IMR-90 (cell line): ENCODE measurements around the gene ICAM2. TPM values are rescaled to one million over a fixed set of nuclear protein-coding genes. Genes with fewer than 3 reads are reported as not detected.

Experiments used
- ATAC-seq: fragments of 200-7000 bp; cut with Tn5 transposase; 2 replicates; pipeline ENCODE4 v1.9.1; 2020; ENCODE audit warnings: low read depth, mild to moderate bottlenecking, moderate library complexity
- BruUV-seq: library from RNA; stranded (reverse); fragments of 400-500 nt; replicated peaks from 2 replicates; lab custom pipeline; 2021; lab: Mats Ljungman, UMichigan
- CTCF ChIA-PET: fragments of 300-600 bp; formaldehyde crosslinking; extraction: SDS; loops from one replicate; lab custom pipeline; 2021; ENCODE audit warnings: antibody characterized with exemption; lab: Yijun Ruan, JAX
- POLR2A ChIA-PET: fragments of 300-600 bp; sonication (Branson Sonifier 250); formaldehyde crosslinking; loops from one replicate; lab custom pipeline; 2022; ENCODE audit warnings: antibody characterized with exemption; ENCODE audit not compliant: unreplicated experiment; lab: Charles Lee
- DNase-seq: peaks from one replicate; pipeline ENCODE4 v3.0.0; 2013
- H2AFZ ChIP-seq: replicated peaks from 2 replicates; pipeline ENCODE3; 2013; ENCODE audit warnings: low read length, mild to moderate bottlenecking; ENCODE audit not compliant: poor library complexity
- H2AK5ac ChIP-seq: 2 replicates; pipeline ENCODE4 v1.6.1; 2013; ENCODE audit warnings: low read depth, low read length, inconsistent platforms
- H2AK9ac ChIP-seq: replicated peaks from 2 replicates; pipeline ENCODE3; 2013; ENCODE audit warnings: mild to moderate bottlenecking, low read depth, low read length, moderate library complexity; ENCODE audit not compliant: poor library complexity
- H2BK120ac ChIP-seq: 2 replicates; pipeline ENCODE4 v1.6.1; 2013; ENCODE audit warnings: low read depth, low read length, inconsistent platforms
- H2BK15ac ChIP-seq: 3 replicates; pipeline ENCODE4 v1.6.1; 2013; ENCODE audit warnings: low read depth, low read length, inconsistent platforms
- H2BK20ac ChIP-seq: 2 replicates; pipeline ENCODE4 v1.6.1; 2013; ENCODE audit warnings: low read depth, mild to moderate bottlenecking, inconsistent platforms, low read length, moderate library complexity
- H2BK5ac ChIP-seq: 2 replicates; pipeline ENCODE4 v1.6.1; 2013; ENCODE audit warnings: mild to moderate bottlenecking, low read depth, low read length, inconsistent platforms; ENCODE audit not compliant: poor library complexity, severe bottlenecking
- H3K14ac ChIP-seq: replicated peaks from 2 replicates; pipeline ENCODE4 v1.6.1; 2013; ENCODE audit warnings: low read depth, low read length, inconsistent platforms
- H3K18ac ChIP-seq: 2 replicates; pipeline ENCODE4 v1.6.1; 2013; ENCODE audit warnings: low read depth, low read length, control low read depth
- H3K23ac ChIP-seq: 2 replicates; pipeline ENCODE4 v1.6.1; 2013; ENCODE audit warnings: low read depth, low read length, inconsistent platforms
- H3K27ac ChIP-seq: 2 replicates; pipeline ENCODE4 v1.5.1; 2013; ENCODE audit warnings: mild to moderate bottlenecking, control low read depth, low read length; ENCODE audit not compliant: insufficient read depth
- H3K27me3 ChIP-seq: 2 replicates; pipeline ENCODE4 v1.6.1; 2013; ENCODE audit warnings: low read length; ENCODE audit not compliant: control insufficient read depth, insufficient read depth
- H3K36me3 ChIP-seq: 2 replicates; pipeline ENCODE4 v1.6.1; 2013; ENCODE audit warnings: low read length, mixed read lengths; ENCODE audit not compliant: control insufficient read depth, insufficient read depth
- H3K4ac ChIP-seq: 2 replicates; pipeline ENCODE4 v1.6.1; 2013; ENCODE audit warnings: low read depth, low read length, inconsistent platforms
- H3K4me1 ChIP-seq: 2 replicates; pipeline ENCODE4 v1.6.1; 2013; ENCODE audit warnings: low read length, mixed read lengths; ENCODE audit not compliant: control insufficient read depth, insufficient read depth
- H3K4me2 ChIP-seq: 2 replicates; pipeline ENCODE4 v1.6.1; 2013; ENCODE audit warnings: low read depth, mild to moderate bottlenecking, control low read depth, low read length, moderate library complexity
- H3K4me3 ChIP-seq: 2 replicates; pipeline ENCODE4 v1.5.1; 2013; ENCODE audit warnings: low read depth, mild to moderate bottlenecking, control low read depth, low read length, moderate library complexity; ENCODE audit not compliant: insufficient read depth
- H3K56ac ChIP-seq: 2 replicates; pipeline ENCODE4 v1.6.1; 2013; ENCODE audit warnings: low read length, inconsistent platforms; ENCODE audit not compliant: insufficient read depth; ENCODE audit errors: extremely low read depth
- H3K79me1 ChIP-seq, 2 experiments: 2 replicates each; pipeline ENCODE4 v1.6.1; 2013; ENCODE audit warnings: low read length in 2 of 2, inconsistent platforms in 1 of 2, low read depth in 1 of 2
- H3K9ac ChIP-seq: 2 replicates; pipeline ENCODE4 v1.6.1; 2013; ENCODE audit warnings: low read depth, low read length, control low read depth
- H3K9me1 ChIP-seq: 2 replicates; pipeline ENCODE4 v1.6.1; 2013; ENCODE audit warnings: low read length, inconsistent platforms; ENCODE audit not compliant: insufficient read depth
- H3K9me3 ChIP-seq: 2 replicates; pipeline ENCODE4 v1.6.1; 2013; ENCODE audit warnings: low read length; ENCODE audit not compliant: control insufficient read depth, insufficient read depth
- H4K20me1 ChIP-seq: 2 replicates; pipeline ENCODE4 v1.6.1; 2013; ENCODE audit warnings: low read length, inconsistent platforms; ENCODE audit not compliant: insufficient read depth
- H4K5ac ChIP-seq: 2 replicates; pipeline ENCODE4 v1.6.1; 2013; ENCODE audit warnings: mild to moderate bottlenecking, low read depth, low read length, control low read depth
- H4K8ac ChIP-seq, 2 experiments: 2 replicates each; pipeline ENCODE4 v1.6.1; 2013; ENCODE audit warnings: low read depth in 2 of 2, low read length in 2 of 2, control low read depth in 1 of 2, inconsistent platforms in 1 of 2
- H4K91ac ChIP-seq: 2 replicates; pipeline ENCODE4 v1.6.1; 2013; ENCODE audit warnings: low read depth, low read length, inconsistent platforms; ENCODE audit not compliant: insufficient read depth
- BHLHE40 ChIP-seq: fragments of 150-350 bp; IDR thresholded peaks from 2 replicates; pipeline ENCODE4 v1.6.1; 2016; ENCODE audit warnings: mild to moderate bottlenecking, low read depth, low read length
- CEBPB ChIP-seq: IDR thresholded peaks from 2 replicates; pipeline ENCODE4 v1.6.1; 2012; ENCODE audit warnings: low read depth, low read length, improper control_type of control experiment
- CTCF ChIP-seq: conservative IDR thresholded peaks from 2 replicates; pipeline ENCODE4 v1.5.1; 2012; ENCODE audit warnings: mild to moderate bottlenecking, low read depth, low read length, improper control_type of control experiment
- ELK1 ChIP-seq: fragments of 150-350 bp; IDR thresholded peaks from 2 replicates; pipeline ENCODE4 v1.6.1; 2016; ENCODE audit warnings: low read depth, mild to moderate bottlenecking, low read length, moderate library complexity, borderline replicate concordance
- FOS ChIP-seq: fragments of 150-350 bp; IDR thresholded peaks from 2 replicates; pipeline ENCODE4 v1.6.1; 2016; ENCODE audit warnings: low read depth, low read length
- MAFK ChIP-seq: IDR thresholded peaks from 2 replicates; pipeline ENCODE4 v1.6.1; 2012; ENCODE audit warnings: low read depth, low read length, improper control_type of control experiment
- MAZ ChIP-seq: IDR thresholded peaks from 2 replicates; pipeline ENCODE4 v1.6.1; 2012; ENCODE audit warnings: low read depth, mild to moderate bottlenecking, low read length, improper control_type of control experiment, moderate library complexity, borderline replicate concordance
- MXI1 ChIP-seq: IDR thresholded peaks from 2 replicates; pipeline ENCODE4 v1.6.1; 2012; ENCODE audit warnings: low read depth, mild to moderate bottlenecking, low read length, moderate library complexity, borderline replicate concordance
- POLR2A ChIP-seq: IDR thresholded peaks from 2 replicates; pipeline ENCODE4 v1.6.1; 2012; ENCODE audit warnings: mild to moderate bottlenecking, low read depth, low read length
- RAD21 ChIP-seq: IDR thresholded peaks from 2 replicates; pipeline ENCODE4 v1.6.1; 2012; ENCODE audit warnings: low read length, improper control_type of control experiment
- RCOR1 ChIP-seq: IDR thresholded peaks from 2 replicates; pipeline ENCODE4 v1.6.1; 2012; ENCODE audit warnings: mild to moderate bottlenecking, low read length, improper control_type of control experiment; ENCODE audit not compliant: insufficient replicate concordance
- WGBS, 2 experiments: methylation state at CpG; one replicate each; pipeline versions ENCODE4 v1.1.5 to v1.1.7; 2013; ENCODE audit warnings: missing lambda C conversion rate in 2 of 2; ENCODE audit not compliant: insufficient read length in 1 of 2; ENCODE audit errors: extremely low coverage in 2 of 2; 5-methylcytosine and 5-hydroxymethylcytosine counted together
- dilution Hi-C: fragments of 300-500 bp; cut with HindIII; formaldehyde crosslinking; loops from one replicate; pipeline ENCODE4 v1.14.3; 2018; ENCODE audit warnings: low sequenced_read_pairs; ENCODE audit not compliant: unreplicated experiment
- in situ Hi-C: fragments of 300-500 bp; cut with MboI; formaldehyde crosslinking; loops from 3 replicates; pipeline ENCODE4 v1.14.3; 2019; ENCODE audit warnings: low sequenced_read_pairs, inconsistent platforms, mixed read lengths
- intact Hi-C: fragments of 100-400 bp; cut with micrococcal nuclease; formaldehyde crosslinking; loops from 2 replicates; pipeline ENCODE4 v1.10.0; 2022
- polyA plus RNA-seq, 3 experiments: library from polyadenylated mRNA; depleted of rRNA; stranded (reverse); fragments of >200 nt; gene quantifications; 2 replicates each; pipeline ENCODE4 v1.2.3, GENCODE V29; 2012; ENCODE audit warnings: low replicate concordance in 1 of 3
- total RNA-seq: library from RNA; depleted of rRNA; stranded (reverse); fragments of >200 nt; gene quantifications from 2 replicates; pipeline ENCODE4 v1.2.3, GENCODE V29; 2012
- TF ChIP-seq, protein P1 (sequence below): fragments of 150-350 bp; IDR thresholded peaks from 2 replicates; pipeline ENCODE4 v1.6.1; 2017; ENCODE audit warnings: mild to moderate bottlenecking, antibody characterized with exemption, low read length, low read depth

The ICAM2 gene
- total and polyA plus RNA-seq, 2 of the 4 experiments (the other 2 are of a cell fraction): 0.12 TPM; not detected in 1

DNA sequence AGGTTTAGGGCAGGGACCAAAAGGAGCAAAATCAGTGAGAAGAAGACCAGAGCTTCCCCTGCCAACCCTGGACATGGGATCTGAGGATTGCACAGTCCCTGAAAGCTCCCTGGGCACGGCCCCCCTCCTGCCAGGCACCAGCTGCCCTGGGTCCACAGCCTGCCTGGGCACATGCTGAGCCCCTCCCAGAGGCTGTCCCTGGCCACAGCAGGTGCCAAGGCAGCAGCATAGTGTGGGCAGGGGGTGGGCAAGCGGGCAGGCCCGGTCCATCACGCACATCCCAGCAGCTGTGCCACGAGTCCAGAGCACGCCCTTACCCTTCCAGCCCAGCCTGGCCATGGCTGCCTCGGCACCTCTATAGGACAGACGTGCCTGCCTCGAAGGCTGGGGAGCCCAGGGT lies 60.4 kb downstream of the ICAM2 start:
- no peak overlapping the region for H2BK120ac ChIP-seq
- no peak overlapping the region for H2BK20ac ChIP-seq
- in situ Hi-C loops (no loop called here), dilution Hi-C loops (no loop called here), intact Hi-C loops (no loop called here)
- no peak overlapping the region for H3K27ac ChIP-seq
- H4K5ac ChIP-seq: no peak overlapping the region
- H4K8ac ChIP-seq: no peak overlapping the region
- no peak for ATAC-seq
- H3K56ac ChIP-seq: no peak overlapping the region
- ChIA-PET POLR2A (no interaction called here), CTCF (no interaction called here)
- H3K36me3 ChIP-seq: no peaks in the 10 kb centered on the region
- H4K91ac ChIP-seq: no peak overlapping the region
- H2BK15ac ChIP-seq: no peak overlapping the region
- H3K9ac ChIP-seq: no peak overlapping the region
- H3K4me3 ChIP-seq: no peak overlapping the region
- TF ChIP-seq RCOR1 (no peak), POLR2A (no peak), MAFK (no peak), MAZ (no peak), CEBPB (no peak), CTCF (no peak), MXI1 (no peak), BHLHE40 (no peak), FOS (no peak), RAD21 (no peak), ELK1 (no peak)
- TF ChIP-seq, protein P1, sequence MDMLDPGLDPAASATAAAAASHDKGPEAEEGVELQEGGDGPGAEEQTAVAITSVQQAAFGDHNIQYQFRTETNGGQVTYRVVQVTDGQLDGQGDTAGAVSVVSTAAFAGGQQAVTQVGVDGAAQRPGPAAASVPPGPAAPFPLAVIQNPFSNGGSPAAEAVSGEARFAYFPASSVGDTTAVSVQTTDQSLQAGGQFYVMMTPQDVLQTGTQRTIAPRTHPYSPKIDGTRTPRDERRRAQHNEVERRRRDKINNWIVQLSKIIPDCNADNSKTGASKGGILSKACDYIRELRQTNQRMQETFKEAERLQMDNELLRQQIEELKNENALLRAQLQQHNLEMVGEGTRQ: no peak
- no peaks in the 10 kb centered on the region for H3K79me1 ChIP-seq
- H3K4me1 ChIP-seq: 0 out of 2 replicates have a peak, but pooled peaks cover 2% of the 10 kb centered on the region
- H2AK5ac ChIP-seq: no peak overlapping the region
- H4K20me1 ChIP-seq: no peaks in the 10 kb centered on the region; the same call in 1 of the 2 replicates
- H3K27me3 ChIP-seq: peaks cover 20% of the 10 kb centered on the region; the same call in 1 of the 2 replicates
- peaks cover 7% of the 10 kb centered on the region for H3K9me1 ChIP-seq
- BruUV-seq: no TSS peak
- no peaks in the 10 kb centered on the region for H3K9me3 ChIP-seq
- no peak for DNase-seq
- 71% methylated on average over 5 of the region's 9 CpGs; no CpG with 5 or more reads in 1 of the 2 experiments for WGBS, 2 experiments
- H3K23ac ChIP-seq: no peak overlapping the region
- peak overlapping the region; percentile 26 for H2AK9ac ChIP-seq
- no peak overlapping the region for H3K4me2 ChIP-seq
- H3K4ac ChIP-seq: no peak overlapping the region
- H2BK5ac ChIP-seq: no peak overlapping the region
- no peak overlapping the region for H3K14ac ChIP-seq
- no peak overlapping the region for H3K18ac ChIP-seq
- no peak overlapping the region for H2AFZ ChIP-seq
